Measurements from ENCODE around the gene FBN2.

GRCh38 chr5:128237000-128237399 lies 301.0 kb downstream of the FBN2 start:
- TF ChIP-seq TCF7L2 (IDR thresholded peaks at IDR 0.05; ENCODE audit: borderline replicate concordance, extremely low read depth, insufficient read depth, insufficient read length) (no peak), JUND (IDR thresholded peaks at IDR 0.05) (no peak), ZNF274 (IDR thresholded peaks at IDR 0.05; ENCODE audit: low read depth, low read length) (no peak)
